Measurements from ENCODE around the gene SEZ6.
A peak's percentile ranks its signal among the peaks of the same experiment; 100 is the strongest.

Gene SEZ6

DNA sequence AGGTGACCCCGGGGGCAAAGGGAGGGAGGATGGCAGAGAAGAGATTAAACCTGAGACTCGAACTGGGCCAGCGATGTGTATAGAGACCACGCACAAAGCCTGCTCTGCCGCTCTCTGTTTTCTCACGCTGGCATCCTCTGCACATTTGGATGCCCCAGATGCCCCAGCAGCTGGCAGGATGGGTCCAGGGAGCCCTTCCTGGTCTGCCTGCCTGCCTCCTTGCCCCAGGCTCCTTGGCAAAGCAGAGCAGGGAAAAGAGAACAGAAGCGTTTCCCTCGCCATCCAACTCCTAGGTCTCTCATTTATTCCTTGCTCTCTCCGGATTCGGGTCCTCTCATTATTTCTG, 31.9 kb upstream of the SEZ6 start:
- DNase-seq = no peak

DNA sequence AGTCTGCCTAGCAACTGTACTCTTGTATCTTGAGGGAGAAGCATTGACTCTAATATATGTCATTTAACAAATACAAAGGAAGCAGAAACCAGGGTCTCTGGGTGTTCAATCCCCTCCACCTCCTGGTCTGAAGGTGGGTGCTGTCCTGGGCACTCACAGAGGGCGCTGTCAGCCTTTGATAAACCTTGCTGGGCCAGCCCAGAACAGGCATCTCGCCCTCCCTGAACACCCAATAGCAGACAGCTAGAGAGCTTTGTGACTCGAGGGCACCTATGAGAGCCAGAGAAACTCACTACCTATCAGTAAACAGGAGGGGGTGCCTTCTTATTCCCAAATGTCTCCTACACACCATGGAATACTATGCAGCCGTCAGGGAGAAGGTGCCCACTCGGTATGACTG, 30.8 kb upstream of the SEZ6 start:
- no peak for DNase-seq

DNA sequence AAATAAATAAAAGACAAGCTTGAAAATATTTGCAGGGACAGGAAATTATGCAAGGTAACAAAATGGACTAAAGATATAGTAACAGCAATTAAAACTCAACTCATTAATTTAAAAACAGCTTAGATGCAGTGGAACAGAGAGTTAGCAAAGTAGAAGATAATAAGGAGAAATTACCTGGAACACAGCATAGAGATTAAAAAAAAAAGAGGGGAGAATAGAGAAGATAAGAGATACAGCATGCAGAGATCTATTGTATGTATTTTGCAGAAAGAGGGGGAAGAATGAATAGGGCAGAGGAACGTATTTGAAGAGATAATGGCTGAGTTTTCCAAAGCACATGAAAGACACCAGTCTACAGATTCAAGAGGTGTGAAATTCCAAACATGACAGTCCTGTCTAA, 28.7 kb upstream of the SEZ6 start:
- DNase-seq = no peak

GRCh38 chr17:29032857-29033197, 27.0 kb upstream of the SEZ6 start:
- DNase-seq = no peak

- no peak for DNase-seq
Observed at GRCh38 chr17:29032013-29032856, 26.4 kb upstream of the SEZ6 start.

DNA sequence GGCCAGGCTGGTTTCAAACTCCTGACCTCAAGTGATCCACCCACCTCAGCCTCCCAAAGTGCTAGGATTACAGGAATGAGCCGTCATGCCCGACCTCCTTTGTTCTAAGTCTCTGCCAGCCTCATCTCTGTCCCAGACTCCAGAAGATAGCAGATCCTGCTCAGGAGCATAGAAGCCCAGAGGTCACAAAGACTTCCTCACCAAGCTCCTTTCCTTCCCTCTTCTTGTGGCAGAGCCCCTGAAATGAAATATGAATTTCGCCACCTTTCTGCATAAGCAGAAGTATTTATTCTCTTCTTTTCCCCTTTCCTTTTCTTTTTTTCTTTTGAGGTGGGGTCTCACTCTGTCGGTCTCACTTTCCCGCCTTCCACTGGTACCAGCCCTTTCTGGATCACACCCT, 25.7 kb upstream of the SEZ6 start:
- DNase-seq = peak; percentile 31 to 44 (median 32)

DNA sequence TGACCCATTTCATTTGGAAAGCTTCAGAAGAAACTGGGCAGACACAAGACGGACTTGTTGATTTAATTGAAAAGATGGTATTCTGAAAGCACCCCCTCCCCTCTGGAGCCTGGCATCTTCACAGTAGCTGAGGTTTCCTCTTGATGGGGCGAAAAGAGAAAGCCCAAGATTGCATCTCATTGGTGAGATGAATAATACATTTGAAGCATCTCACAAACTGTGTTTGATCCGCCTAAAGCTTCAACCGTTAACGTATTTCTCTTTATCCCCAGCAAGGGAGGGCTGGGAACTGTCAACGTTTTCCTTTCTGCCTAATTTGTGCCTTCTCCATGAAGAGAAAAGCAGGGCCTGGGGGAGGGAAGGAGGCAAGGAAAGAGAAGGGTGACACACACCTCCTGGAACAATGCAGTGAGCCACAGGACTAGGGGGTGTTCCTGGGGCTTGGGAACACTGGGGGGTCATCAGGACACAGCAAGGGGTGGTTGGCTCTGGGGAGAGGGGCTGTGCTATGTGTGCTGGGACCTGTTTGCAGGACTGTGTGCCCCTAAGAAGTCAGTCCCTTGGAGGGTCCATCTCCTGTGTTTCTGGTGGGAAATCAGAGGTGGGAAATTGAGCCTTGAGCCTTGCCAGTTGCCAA, 18.6 kb upstream of the SEZ6 start:
- DNase-seq = no peak

DNA sequence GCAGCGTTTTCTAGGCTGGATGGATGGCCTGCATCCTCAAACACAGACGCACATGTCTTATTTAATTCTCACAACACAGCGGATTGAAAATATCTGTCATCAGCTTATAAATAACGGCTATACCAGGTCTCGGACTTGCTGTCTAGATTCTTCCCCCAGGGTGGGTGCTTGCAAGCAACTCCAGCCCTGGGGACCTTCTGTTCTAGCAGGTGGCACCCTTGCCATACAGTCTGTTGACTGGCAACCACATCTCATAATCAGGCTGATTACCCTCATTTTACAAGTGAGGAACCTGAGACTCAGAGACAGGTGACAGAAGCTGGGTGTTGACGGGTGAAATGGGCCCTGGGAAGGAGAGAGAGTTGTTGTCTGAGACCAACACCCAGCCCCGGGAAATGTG, 16.2 kb upstream of the SEZ6 start:
- DNase-seq = no peak

- no peak for DNase-seq
Observed at GRCh38 chr17:29021226-29021625, 15.4 kb upstream of the SEZ6 start.

DNA sequence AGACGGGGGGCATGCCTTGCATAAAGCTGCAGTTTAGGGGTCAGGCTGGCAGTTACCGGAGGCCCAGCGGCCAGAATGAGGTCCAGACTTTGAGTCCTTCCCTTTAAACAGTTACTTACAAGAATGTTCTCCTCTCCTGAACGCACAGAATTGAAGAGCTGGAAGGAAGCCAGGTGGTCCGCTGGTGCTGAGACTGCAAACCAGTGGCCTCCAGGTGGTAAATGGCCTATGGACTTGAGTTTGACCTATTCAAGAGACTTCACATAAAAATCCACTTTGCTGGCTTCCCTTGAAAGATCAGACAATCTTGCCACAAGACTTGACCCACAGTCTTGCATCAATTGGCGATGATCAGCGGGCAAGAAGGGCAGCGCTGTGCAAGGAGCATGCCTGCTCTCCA, 14.7 kb upstream of the SEZ6 start:
- no peak for DNase-seq

DNA sequence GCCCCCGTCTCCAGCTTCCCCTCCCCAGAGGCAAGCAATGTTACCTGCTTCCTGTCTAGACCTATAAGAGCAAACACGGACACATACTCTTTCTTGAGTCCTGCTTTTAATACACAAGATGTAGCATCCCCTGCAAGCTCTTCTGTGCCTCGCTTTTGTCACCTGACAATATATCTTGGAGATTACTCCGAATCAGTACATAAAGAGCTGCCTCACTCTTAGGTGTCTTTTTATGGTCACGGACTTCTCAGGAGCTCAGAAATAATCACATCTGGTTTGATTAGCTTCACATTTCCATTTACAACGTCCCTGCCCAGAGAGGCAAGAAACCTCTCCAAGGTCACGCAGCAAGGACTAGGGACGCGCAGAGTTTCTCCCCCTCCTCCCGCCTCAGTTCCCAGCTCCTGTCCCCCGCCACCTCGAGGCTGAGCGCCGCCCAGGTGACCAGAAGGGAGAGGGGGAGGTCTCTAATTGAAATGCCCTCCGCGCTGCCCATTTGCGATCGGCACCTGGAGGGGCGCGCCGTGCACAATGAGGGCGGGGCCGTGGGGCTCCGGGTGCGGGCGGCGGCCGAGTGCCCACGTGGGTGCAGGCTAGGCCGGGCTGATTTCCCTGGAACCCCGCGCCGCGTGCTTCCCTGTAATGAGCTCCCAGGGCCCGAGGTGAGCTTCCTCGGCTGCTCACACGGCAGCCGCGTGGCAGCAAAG, 13.8 kb upstream of the SEZ6 start:
- peak in 1 of 3 donors; percentile 38 for DNase-seq

DNA sequence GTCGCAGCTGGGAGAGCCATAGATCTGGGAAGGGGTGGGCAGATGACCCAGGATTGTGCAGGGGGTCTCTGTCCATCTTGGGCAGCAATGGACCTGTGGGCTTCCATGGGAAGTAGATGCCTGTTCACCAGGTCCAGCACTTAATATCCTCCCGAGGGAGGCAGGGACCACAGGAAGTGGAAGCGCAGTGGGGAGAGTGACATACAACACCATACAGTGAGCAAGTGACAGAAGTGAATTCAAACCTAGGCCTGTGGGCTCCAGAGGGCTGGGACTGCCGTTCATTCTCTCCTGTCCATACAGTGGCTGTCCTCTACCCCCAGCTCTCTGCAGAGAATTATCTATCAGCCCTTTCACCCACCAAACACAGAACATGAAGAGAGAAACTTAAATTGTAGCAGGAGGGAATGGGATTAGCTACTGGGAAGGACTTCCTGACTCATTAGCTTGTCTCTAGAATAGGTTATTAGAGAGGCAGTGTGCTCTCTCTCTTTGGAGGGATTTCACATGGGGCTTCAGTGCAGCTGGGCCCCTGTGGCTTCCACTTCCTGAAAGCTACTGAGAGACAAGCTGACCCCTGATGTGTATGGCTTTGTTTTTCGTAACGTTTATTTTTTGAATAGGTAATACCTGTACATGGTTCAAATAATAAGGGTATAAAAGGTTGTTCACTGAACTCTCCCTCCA, 13.1 kb upstream of the SEZ6 start:
- peak in 1 of 3 donors; percentile 13 for DNase-seq

DNA sequence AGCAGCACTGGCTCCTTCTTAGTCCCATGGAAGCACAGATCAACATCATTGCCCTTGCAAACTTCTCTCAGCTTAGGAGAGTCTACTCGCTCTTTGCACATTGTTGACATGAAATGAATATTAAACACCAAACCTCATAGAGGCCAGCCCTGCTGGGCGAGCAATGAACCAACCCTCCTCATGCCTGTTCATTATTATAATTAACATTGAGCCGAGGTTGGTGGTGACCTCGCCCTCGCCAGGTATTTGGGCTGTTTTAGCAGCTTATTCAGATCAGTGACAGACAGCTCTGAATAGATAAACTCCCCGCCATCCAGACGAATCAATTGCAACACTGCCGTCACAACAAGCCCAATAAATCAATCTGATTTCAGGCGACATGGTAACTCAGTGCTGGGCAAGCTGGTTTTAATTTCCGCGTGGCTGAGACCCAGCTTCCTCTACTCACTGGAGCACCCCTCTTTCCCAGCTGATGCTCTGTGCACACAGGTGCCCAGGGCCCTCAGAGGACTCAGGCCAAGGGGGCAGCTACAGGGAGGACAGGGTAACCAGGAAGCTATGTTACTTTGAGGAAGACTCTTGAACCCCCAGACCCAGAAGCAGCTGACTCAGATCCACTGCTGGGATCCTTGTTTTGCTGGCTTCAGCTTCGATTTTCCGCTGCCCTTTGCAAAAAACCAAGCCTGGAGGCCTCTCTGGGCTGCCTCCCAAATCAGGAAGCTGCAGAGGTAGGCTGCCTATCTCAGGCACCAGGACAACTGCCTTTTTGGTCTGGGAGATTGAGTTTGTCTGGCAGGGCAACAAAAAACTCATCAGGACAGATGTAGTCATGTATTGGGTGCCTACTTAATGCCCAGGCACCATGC, 10.7 kb upstream of the SEZ6 start:
- no peak for DNase-seq

- no peak for DNase-seq
Observed at GRCh38 chr17:29014716-29015115, 8.9 kb upstream of the SEZ6 start.

GRCh38 chr17:29012535-29012934, 6.7 kb upstream of the SEZ6 start:
- peak; percentile 23 to 39 (median 33) for DNase-seq

GRCh38 chr17:29010586-29010985, 4.8 kb upstream of the SEZ6 start:
- no peak for DNase-seq

DNA sequence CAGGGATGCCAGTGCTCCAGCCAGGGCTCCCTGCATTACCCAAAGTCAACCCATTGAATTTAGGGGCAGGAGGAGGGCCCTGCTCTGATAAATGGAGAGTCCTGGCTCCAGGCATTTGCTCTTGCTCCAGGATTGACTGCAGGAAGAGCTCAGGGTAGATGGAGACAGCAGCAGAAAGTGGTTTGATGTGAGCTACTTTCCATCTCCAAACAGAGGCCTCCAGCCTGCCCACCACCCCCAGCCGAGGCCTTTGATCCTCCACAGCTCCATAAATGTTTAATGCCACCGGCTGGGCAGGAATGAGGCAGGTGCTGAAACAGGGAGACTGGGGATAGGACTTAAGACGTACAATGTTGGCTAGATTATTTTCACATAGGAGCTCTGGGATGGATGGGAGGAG, 4.3 kb upstream of the SEZ6 start:
- no peak for DNase-seq

DNA sequence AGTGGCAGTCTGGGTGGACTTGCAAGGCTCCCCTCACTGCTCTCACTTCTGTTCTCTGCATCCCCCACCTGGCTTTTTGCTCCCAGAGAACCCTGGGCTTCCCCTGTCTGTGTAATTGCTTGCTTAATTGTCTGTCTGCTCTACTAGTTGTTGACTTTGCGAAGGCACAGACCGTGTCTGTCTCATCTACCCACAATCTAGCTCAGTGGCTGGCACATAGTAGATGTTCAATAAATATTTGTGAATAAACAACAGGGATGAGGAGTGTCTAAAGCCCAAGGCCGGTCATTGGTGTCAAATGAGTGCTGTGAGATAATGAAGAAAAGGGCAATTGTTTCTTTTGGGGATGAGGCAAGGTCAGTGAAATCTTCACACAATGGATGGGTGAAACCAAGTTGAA, 2.8 kb upstream of the SEZ6 start:
- no peak for DNase-seq

GRCh38 chr17:29007860-29008455, 2.1 kb upstream of the SEZ6 start:
- peak; percentile 40 to 42 (median 41) for DNase-seq

GRCh38 chr17:29007456-29007855, 1.6 kb upstream of the SEZ6 start:
- no peak for DNase-seq

DNA sequence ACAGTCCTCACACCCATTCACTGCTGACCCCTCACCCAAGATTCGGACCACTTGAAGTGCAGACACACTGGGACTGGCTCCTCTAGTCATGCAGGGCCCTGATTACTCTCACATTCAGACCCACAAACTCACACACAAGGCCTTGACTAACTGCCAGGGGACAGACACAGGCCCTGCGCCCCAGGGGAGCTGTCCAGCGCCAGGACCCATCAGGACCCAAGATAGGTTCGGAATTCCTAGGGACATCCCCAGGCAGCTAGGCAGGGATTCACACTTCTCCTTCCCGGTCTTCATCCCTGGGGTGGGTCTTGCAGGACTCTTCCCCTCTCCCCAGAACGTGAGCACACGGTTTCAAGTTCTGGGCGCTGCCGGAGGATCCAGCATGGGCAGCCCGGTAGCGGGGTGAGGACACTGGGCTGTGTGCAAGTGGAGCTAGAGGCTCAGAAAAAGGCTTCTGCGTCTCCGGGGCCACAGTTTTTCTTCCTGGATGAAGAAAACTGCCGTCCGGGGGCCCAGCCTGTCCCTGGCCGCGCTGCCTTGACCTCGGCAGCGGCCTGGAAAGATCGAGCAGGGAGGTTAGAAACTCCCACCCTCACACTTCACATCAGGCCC, 1.6 kb downstream of the SEZ6 start:
- DNase-seq = peak in 2 of 3 donors; percentile 17 to 46

- no peak for DNase-seq
Observed at GRCh38 chr17:29003289-29003688, 2.5 kb downstream of the SEZ6 start.
